A673 (cell line): ENCODE measurements around the gene DCTN3. TPM values are rescaled to one million over a fixed set of nuclear protein-coding genes. Genes with fewer than 3 reads are reported as not detected.

ENCODE experiments used
- BruUV-seq: library from RNA; stranded (reverse); fragments of 400-500 nt; replicated peaks from 2 replicates; lab custom pipeline; 2021; lab: Mats Ljungman, UMichigan
- CTCF ChIA-PET: fragments of 300-600 bp; sonication (Branson Sonifier 250); formaldehyde crosslinking; loops from one replicate; lab custom pipeline; 2022; ENCODE audit warnings: antibody characterized with exemption; lab: Charles Lee
- POLR2A ChIA-PET: fragments of 300-600 bp; sonication (Branson Sonifier 250); formaldehyde crosslinking; loops from one replicate; lab custom pipeline; 2022; ENCODE audit warnings: antibody characterized with exemption; ENCODE audit not compliant: low non-redundant PET; lab: Charles Lee
- DNase-seq: peaks from one replicate; pipeline ENCODE4 v3.0.0-alpha.2; 2015; ENCODE audit warnings: low spot score
- H3K27ac ChIP-seq: fragments of 200-600 bp; sonication (generic); 2 replicates; pipeline ENCODE4 v1.5.1; 2016; ENCODE audit warnings: mixed run types, low read depth, mild to moderate bottlenecking, mixed read lengths, antibody characterized with exemption, low read length; ENCODE audit not compliant: poor library complexity, severe bottlenecking
- H3K27me3 ChIP-seq: fragments of 200-600 bp; sonication (generic); replicated peaks from 2 replicates; pipeline ENCODE4 v1.6.1; 2017; ENCODE audit warnings: mixed run types, low read depth, mild to moderate bottlenecking, mixed read lengths, antibody characterized with exemption, low read length; ENCODE audit not compliant: insufficient read depth, poor library complexity
- H3K36me3 ChIP-seq: fragments of 200-600 bp; sonication (generic); 2 replicates; pipeline ENCODE4 v1.6.1; 2016; ENCODE audit warnings: mixed run types, mild to moderate bottlenecking, mixed read lengths, antibody characterized with exemption, low read length; ENCODE audit not compliant: insufficient read depth, poor library complexity, severe bottlenecking
- H3K4me1 ChIP-seq: fragments of 200-600 bp; sonication (generic); 2 replicates; pipeline ENCODE4 v1.6.1; 2017; ENCODE audit warnings: mixed run types, mild to moderate bottlenecking, mixed read lengths, antibody characterized with exemption, low read length; ENCODE audit not compliant: insufficient read depth, poor library complexity, severe bottlenecking
- H3K4me3 ChIP-seq: fragments of 200-600 bp; sonication (generic); 2 replicates; pipeline ENCODE4 v1.5.1; 2016; ENCODE audit warnings: low read depth, mixed run types, mild to moderate bottlenecking, mixed read lengths, low read length; ENCODE audit not compliant: poor library complexity, severe bottlenecking
- H3K9me3 ChIP-seq: fragments of 200-600 bp; sonication (generic); 2 replicates; pipeline ENCODE4 v1.6.1; 2016; ENCODE audit warnings: mixed run types, low read depth, mild to moderate bottlenecking, mixed read lengths, antibody characterized with exemption, low read length; ENCODE audit not compliant: poor library complexity, severe bottlenecking
- EZH2 ChIP-seq: fragments of 200-600 bp; sonication (generic); IDR thresholded peaks from 2 replicates; pipeline ENCODE4 v1.6.1; 2017; ENCODE audit warnings: borderline replicate concordance, low read depth, mild to moderate bottlenecking, mixed read lengths, antibody characterized with exemption, low read length; ENCODE audit not compliant: poor library complexity, severe bottlenecking
- intact Hi-C: fragments of 100-400 bp; cut with micrococcal nuclease; formaldehyde crosslinking; loops from one replicate; pipeline ENCODE4 v1.10.0; 2022; ENCODE audit not compliant: unreplicated experiment
- total RNA-seq: library from RNA; stranded (reverse); gene quantifications from 2 replicates; pipeline ENCODE4 v1.2.3, GENCODE V29; 2021
- TF ChIP-seq, protein P1 (sequence below): fragments of 300-800, 200-600 bp; sonication (generic); conservative IDR thresholded peaks from 2 replicates; pipeline ENCODE4 v1.5.1; 2017; ENCODE audit warnings: low read depth, mild to moderate bottlenecking, antibody characterized with exemption, low read length, moderate library complexity, mixed read lengths

DCTN3 gene
- total RNA-seq, 1 experiment from 2014 or later, result 79.3 TPM

DNA sequence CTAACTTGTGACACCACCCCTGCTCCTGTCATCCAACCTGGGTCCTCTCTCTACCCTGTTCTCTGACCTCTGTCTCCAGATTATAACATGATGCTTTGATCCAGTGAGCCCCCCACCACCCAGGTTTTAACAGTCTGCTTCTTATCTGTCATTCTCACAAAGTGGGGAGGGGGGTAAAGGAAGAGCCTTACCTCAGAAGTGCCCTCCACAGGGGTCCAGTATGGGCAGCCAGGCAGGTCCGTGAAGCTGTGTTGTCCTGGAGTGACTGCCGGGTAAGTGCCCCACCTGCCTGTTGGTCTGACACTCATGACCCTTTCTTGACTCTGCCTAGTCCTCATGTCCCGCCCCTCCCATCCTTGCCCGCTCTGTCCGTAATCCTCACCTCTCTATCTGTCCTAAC, 35.1 kb upstream of the DCTN3 start:
- intact Hi-C loops, result no loop called here
- no TSS peak for BruUV-seq
- TF ChIP-seq, protein P1, sequence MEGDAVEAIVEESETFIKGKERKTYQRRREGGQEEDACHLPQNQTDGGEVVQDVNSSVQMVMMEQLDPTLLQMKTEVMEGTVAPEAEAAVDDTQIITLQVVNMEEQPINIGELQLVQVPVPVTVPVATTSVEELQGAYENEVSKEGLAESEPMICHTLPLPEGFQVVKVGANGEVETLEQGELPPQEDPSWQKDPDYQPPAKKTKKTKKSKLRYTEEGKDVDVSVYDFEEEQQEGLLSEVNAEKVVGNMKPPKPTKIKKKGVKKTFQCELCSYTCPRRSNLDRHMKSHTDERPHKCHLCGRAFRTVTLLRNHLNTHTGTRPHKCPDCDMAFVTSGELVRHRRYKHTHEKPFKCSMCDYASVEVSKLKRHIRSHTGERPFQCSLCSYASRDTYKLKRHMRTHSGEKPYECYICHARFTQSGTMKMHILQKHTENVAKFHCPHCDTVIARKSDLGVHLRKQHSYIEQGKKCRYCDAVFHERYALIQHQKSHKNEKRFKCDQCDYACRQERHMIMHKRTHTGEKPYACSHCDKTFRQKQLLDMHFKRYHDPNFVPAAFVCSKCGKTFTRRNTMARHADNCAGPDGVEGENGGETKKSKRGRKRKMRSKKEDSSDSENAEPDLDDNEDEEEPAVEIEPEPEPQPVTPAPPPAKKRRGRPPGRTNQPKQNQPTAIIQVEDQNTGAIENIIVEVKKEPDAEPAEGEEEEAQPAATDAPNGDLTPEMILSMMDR, result no peak
- no peak for TF ChIP-seq EZH2
- no peaks in the 10 kb centered on the region for H3K9me3 ChIP-seq
- H3K36me3 ChIP-seq, result no peaks in the 10 kb centered on the region
- no peaks in the 10 kb centered on the region for H3K27me3 ChIP-seq
- H3K4me1 ChIP-seq, result peaks cover 25% of the 10 kb centered on the region
- H3K4me3 ChIP-seq, result no peak overlapping the region
- ChIA-PET CTCF (no interaction called here), POLR2A (no interaction called here)
- no peak for DNase-seq
- no peak overlapping the region for H3K27ac ChIP-seq

DNA sequence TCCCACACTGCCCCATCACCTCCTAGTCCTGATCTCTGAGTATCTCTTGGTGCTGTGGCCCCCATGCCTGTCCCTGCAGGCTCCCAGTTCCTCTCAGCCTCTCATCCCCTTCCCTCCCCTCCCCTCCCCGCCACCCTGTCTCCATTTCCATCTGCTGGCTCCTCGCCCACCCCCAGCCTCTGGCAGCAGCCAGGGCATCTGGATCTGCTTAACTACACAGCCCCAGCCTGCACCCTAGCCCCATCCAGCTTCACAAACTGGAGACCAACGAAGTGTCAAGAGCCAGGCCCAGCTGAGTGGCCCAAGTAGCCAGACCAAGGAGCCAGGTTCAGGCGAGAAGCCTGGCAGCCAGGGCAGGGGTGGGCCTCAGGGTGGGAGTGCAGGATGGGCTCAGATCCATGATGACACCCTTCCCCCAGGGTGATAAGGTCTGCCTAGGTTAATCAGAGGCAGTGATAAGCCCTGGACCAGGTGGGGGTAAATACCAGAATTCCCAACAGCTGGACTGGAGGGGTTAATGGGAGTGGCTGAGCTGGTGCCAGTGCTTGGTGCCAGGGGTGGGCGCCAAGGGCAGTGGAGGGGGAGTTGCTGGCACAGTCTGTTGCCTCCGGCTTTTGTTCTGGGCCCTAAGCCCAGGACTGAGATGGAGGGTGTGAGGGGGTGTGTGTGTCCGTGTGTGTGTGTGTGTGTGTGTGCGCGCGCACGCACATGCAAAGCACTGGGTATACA, 34.2 kb upstream of the DCTN3 start:
- Histone ChIP-seq H3K36me3 (no peaks in the 10 kb centered on the region), H3K9me3 (no peaks in the 10 kb centered on the region), H3K27ac (peak overlapping the region; percentile 74), H3K4me1 (peaks cover 25% of the 10 kb centered on the region), H3K4me3 (no peak overlapping the region), H3K27me3 (no peaks in the 10 kb centered on the region)
- no TSS peak for BruUV-seq
- CTCF ChIA-PET, result no interaction called here
- POLR2A ChIA-PET, result no interaction called here
- no peak for TF ChIP-seq EZH2
- TF ChIP-seq, protein P1, result no peak
- peak; percentile 72 for DNase-seq
- intact Hi-C loops, result no loop called here

DNA sequence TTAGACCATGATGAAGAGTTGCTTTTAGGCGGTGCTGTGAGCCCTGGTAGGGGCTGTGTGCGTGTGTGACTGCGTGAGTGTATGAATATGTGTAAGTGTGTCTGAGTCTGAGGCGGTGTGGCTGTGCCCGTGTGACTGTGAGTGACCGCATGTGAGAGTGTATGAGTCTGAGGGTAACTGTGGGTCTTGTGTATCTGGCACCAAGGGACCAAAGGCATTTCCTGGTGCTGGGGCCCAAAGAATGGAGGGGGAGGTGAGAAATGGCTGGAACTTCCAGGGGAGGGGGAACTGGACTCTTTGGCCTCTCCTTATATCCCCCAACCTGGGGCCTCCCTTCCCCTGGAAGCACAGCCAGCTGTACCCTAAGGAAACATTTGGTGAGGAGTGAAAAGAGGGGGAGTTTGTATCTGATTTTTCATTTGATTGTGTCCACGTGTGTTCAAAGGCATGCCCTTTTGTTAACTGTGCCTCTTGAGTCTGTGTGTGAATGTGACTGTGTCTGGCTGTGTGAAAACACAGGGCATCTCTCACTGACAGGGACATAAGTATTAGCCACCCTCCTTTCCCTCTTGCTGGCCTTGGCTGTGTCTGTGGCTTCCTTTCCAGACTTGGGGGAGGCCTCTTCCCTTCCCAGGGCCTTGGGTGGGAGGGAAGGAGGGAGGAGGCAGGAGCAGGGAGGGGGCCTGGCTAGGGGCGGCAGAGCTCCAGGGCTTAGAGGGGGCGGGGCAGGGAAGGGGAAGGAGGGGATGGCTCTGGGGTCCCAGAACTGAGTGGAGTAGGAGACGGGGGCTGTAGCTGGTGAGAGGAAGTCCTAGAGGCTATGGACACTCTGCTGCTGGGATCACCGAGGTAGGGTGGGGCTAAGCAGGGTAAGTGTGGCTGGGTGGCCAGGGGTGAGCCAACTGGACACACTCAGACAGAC, 33.1 kb upstream of the DCTN3 start:
- Histone ChIP-seq H3K27me3 (no peaks in the 10 kb centered on the region), H3K36me3 (peaks cover 10% of the 10 kb centered on the region), H3K4me3 (no peak overlapping the region), H3K27ac (peak overlapping the region; percentile 74), H3K9me3 (no peaks in the 10 kb centered on the region), H3K4me1 (peaks cover 25% of the 10 kb centered on the region)
- BruUV-seq, result no TSS peak
- ChIA-PET POLR2A (no interaction called here), CTCF (no interaction called here)
- peak; percentile 32 for DNase-seq
- intact Hi-C loops, result no loop called here
- TF ChIP-seq, protein P1, result no peak
- no peak for TF ChIP-seq EZH2
